Thoracic aorta (tissue), 2 donors: ENCODE measurements around the gene GDA. TPM values are rescaled to one million over a fixed set of nuclear protein-coding genes. Genes with fewer than 3 reads are reported as not detected.

ENCODE experiments used
- ATAC-seq: fragments of 150-250 bp; one replicate; pipeline ENCODE4 v1.8.0; 2017; ENCODE audit warnings: low read depth; ENCODE audit not compliant: insufficient number of reproducible peaks, low FRiP score
- DNase-seq: peaks from one replicate; pipeline ENCODE4 v3.0.0-alpha.2; 2020; ENCODE audit warnings: low spot score
- H3K27ac ChIP-seq, 2 donors: fragments of 200-600 bp; sonication (generic); 1 replicate in 1 of 2; 2 replicates in 1 of 2; pipeline ENCODE4 v1.5.1; 2016; ENCODE audit warnings: mild to moderate bottlenecking in 2 of 2, moderate library complexity in 2 of 2
- H3K27me3 ChIP-seq: fragments of 200-600 bp; sonication (generic); replicated peaks from 2 replicates; pipeline ENCODE4 v1.6.0; 2016; ENCODE audit warnings: mild to moderate bottlenecking; ENCODE audit not compliant: insufficient read depth
- H3K36me3 ChIP-seq: fragments of 200-600 bp; sonication (generic); one replicate; pipeline ENCODE4 v1.5.1; 2016
- H3K4me1 ChIP-seq, 2 donors: fragments of 200-600 bp; sonication (generic); 1 replicate in 1 of 2; 2 replicates in 1 of 2; pipeline versions ENCODE4 v1.5.1 to v1.6.0; 2016; ENCODE audit warnings: low read depth in 2 of 2, mild to moderate bottlenecking in 1 of 2; ENCODE audit not compliant: control insufficient read depth in 1 of 2
- H3K4me3 ChIP-seq: fragments of 200-600 bp; sonication (generic); 2 replicates; pipeline ENCODE4 v1.5.1; 2016; ENCODE audit warnings: mild to moderate bottlenecking
- H3K9me3 ChIP-seq: fragments of 200-600 bp; sonication (generic); 2 replicates; pipeline ENCODE4 v1.5.1; 2016
- CTCF ChIP-seq: fragments of 200-600 bp; sonication (generic); IDR thresholded peaks from one replicate; pipeline ENCODE4 v1.5.1; 2019; ENCODE audit warnings: antibody characterized with exemption
- total RNA-seq, 2 donors: library from RNA; depleted of rRNA; stranded (reverse); fragments of >200 nt; gene quantifications; one replicate each; pipeline versions ENCODE4 v1.1.0 to v1.2.3, GENCODE V29; 2016

GDA gene
- total RNA-seq, 2 donors from 2014 or later = not detected

- H3K4me1 ChIP-seq = no peaks in the 10 kb centered on the region
- no peak overlapping the region for H3K4me3 ChIP-seq
These were observed 105.8 kb downstream of the GDA start for GRCh38 chr9:72254901-72255545.

GRCh38 chr9:72255569-72255968, 106.3 kb downstream of the GDA start:
- DNase-seq (no peak), ATAC-seq (no peak)
- Histone ChIP-seq H3K4me1 (no peaks in the 10 kb centered on the region), H3K27me3 (no peaks in the 10 kb centered on the region), H3K27ac (no peak overlapping the region), H3K9me3 (no peaks in the 10 kb centered on the region), H3K4me3 (no peak overlapping the region), H3K36me3 (no peaks in the 10 kb centered on the region)
- no peak for TF ChIP-seq CTCF

More at GRCh38 chr9:72254901-72255545, 105.8 kb downstream of the GDA start:
- DNase-seq (no peak), ATAC-seq (no peak)
- Histone ChIP-seq H3K9me3 (no peaks in the 10 kb centered on the region), H3K36me3 (no peaks in the 10 kb centered on the region), H3K27ac (no peak overlapping the region), H3K27me3 (no peaks in the 10 kb centered on the region)
- no peak for TF ChIP-seq CTCF

GRCh38 chr9:72256931-72257330, 107.7 kb downstream of the GDA start:
- no peaks in the 10 kb centered on the region for H3K9me3 ChIP-seq
- no peaks in the 10 kb centered on the region for H3K36me3 ChIP-seq
- ATAC-seq (no peak), DNase-seq (no peak)
- TF ChIP-seq CTCF = no peak
- H3K4me1 ChIP-seq = no peaks in the 10 kb centered on the region
- no peaks in the 10 kb centered on the region for H3K27me3 ChIP-seq
- H3K27ac ChIP-seq = no peak overlapping the region
- H3K4me3 ChIP-seq = no peak overlapping the region

GRCh38 chr9:72257814-72258213, 108.6 kb downstream of the GDA start:
- H3K9me3 ChIP-seq = no peaks in the 10 kb centered on the region
- no peak for TF ChIP-seq CTCF

GRCh38 chr9:72262063-72262462, 112.8 kb downstream of the GDA start:
- ATAC-seq = no peak
- TF ChIP-seq CTCF = no peak
- H3K9me3 ChIP-seq = no peaks in the 10 kb centered on the region
- no peak for DNase-seq
- no peak overlapping the region for H3K27ac ChIP-seq
- no peaks in the 10 kb centered on the region for H3K27me3 ChIP-seq
- no peak overlapping the region for H3K4me3 ChIP-seq
- no peaks in the 10 kb centered on the region for H3K4me1 ChIP-seq
- no peaks in the 10 kb centered on the region for H3K36me3 ChIP-seq

More at GRCh38 chr9:72257814-72258213, 108.6 kb downstream of the GDA start:
- Histone ChIP-seq H3K4me3 (no peak overlapping the region), H3K27me3 (no peaks in the 10 kb centered on the region), H3K4me1 (no peaks in the 10 kb centered on the region), H3K36me3 (no peaks in the 10 kb centered on the region), H3K27ac (no peak overlapping the region)
- ATAC-seq = no peak
- no peak for DNase-seq
